Activated T-cell treated with anti-CD3 and anti-CD28 coated beads, Interleukin-2, amount 50 U/mL, for 48 hours (primary cell): ENCODE results near the gene LRP1.

ENCODE experiments used
- DNase-seq, 2 experiments: peaks; one replicate each; pipeline ENCODE4 v3.0.0-alpha.2; 2020

The LRP1 gene

DNA sequence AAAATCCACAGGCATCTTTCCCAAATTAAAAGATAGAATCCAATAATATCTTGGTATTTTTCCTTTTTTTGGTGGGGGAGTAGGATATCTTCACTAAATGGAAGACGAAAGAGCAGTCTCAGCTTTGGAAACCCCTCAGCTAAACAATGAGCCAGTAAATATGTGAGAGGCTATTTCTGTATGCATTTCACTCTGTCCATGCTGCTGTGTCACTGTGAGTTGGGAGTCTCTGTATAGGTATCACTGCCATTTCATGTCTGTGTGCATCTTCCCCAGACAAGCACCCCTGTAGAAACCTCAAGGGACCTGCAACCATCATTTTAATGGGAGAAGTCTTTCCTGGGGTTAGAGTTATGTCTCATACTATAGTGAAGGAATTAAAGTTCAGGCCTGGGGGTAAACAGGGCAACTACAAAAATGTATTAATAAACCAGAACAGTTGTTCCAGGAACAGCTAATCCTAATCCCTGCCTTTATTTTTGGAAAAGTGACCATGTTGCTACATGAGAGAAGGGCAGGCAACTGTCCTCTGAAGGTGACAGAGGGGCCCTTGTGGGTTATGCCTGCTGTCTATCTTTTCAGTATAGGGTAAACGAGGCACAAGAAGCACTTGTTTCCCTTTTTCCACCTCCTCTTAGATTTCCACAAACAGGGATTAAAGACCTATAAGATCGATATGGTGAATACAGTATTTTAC, 134.0 kb downstream of the LRP1 start:
- DNase-seq: no peak
